ENCODE results near the gene SNAI3. TPM values are rescaled to one million over a fixed set of nuclear protein-coding genes. Genes with fewer than 3 reads are reported as not detected.

SNAI3 gene
- 1 to 10 TPM in 3 of 4 donors, under 1 TPM in 1; 0.39 to 2.8 (median 1.6) TPM for total RNA-seq
- 2.7 TPM for polyA plus RNA-seq
- long read RNA-seq, donor 1, partial matches to known transcripts, result 1 of 45 reads
- long read RNA-seq, donor 1, other reads (novel, unspliced or antisense), result 42 of 45 reads
- long read RNA-seq, donor 2, partial matches to known transcripts, result 0 of 12 reads
- long read RNA-seq, donor 2, other reads (novel, unspliced or antisense), result 9 of 12 reads
- long read RNA-seq, donor 3, partial matches to known transcripts, result 2 of 22 reads
- long read RNA-seq, donor 3, other reads (novel, unspliced or antisense), result 19 of 22 reads
- long read RNA-seq, donor 4, partial matches to known transcripts, result 4 of 17 reads
- long read RNA-seq, donor 4, other reads (novel, unspliced or antisense), result 11 of 17 reads

- H3K27me3 ChIP-seq (ENCODE audit: control insufficient read depth, insufficient read depth), result no peaks in the 10 kb centered on the region
- intact Hi-C loops (cut with DNase I), result no loop called here
- peak; percentile 79 to 92 (median 92) for DNase-seq
- H3K4me3 ChIP-seq (ENCODE audit: low read length), result peak within 1 kb of the TSS; percentile 71
- no peaks in the 10 kb centered on the region for H3K9me3 ChIP-seq (ENCODE audit: control insufficient read depth, low read length)
- no peak within 1 kb of the TSS for H3K27ac ChIP-seq (ENCODE audit: low read length)
- H3K4me1 ChIP-seq (ENCODE audit: control insufficient read depth, insufficient read depth, low read length), result peaks cover 4% of the 10 kb centered on the region
- 5% methylated on average over 65 of the region's 65 CpGs for WGBS
- peak; percentile 88 to 89 for ATAC-seq
These were observed at the start of gene SNAI3 for GRCh38 chr16:88686439-88687253. Gene SNAI3, minus strand, starts transcription at chr16:88686507. Its CDS starts 101 bp downstream, at chr16:88686406.

DNA sequence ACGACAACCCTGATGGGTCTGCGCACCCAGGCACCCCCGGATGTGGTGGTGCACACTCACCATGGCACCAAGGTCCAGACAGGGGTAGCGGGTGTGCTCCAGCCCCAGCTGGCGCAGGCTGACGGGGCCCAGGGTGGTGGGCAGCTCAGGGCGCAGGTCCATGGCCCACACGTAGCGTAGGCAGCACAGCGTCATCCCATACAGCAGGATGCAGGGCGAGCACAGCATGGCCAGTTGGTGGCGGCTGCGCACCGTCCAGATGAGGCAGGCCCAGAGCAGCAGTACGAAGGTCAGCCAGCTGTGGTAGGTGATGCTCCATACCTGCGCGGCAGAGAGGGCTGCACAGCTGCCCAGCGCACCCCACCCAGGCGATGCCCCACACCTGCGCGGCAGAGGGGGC is 49.8 kb upstream of the SNAI3 start:
- Histone ChIP-seq H3K27me3 (ENCODE audit: control insufficient read depth, insufficient read depth) (no peaks in the 10 kb centered on the region), H3K4me1 (ENCODE audit: control insufficient read depth, insufficient read depth, low read length) (no peaks in the 10 kb centered on the region), H3K27ac (ENCODE audit: low read length) (no peak overlapping the region), H3K4me3 (ENCODE audit: low read length) (no peak overlapping the region), H3K9me3 (ENCODE audit: control insufficient read depth, low read length) (no peaks in the 10 kb centered on the region)
- intact Hi-C loops (cut with DNase I), result loop anchor here in 2 of 4 donors (5.0 kb wide), 1 partner anchor 431 kb away; no protein-coding TSS in a partner anchor
- WGBS, result 96% methylated on average over 21 of the region's 21 CpGs
- DNase-seq, result no peak
- no peak for ATAC-seq

- ATAC-seq, result no peak
- 92% methylated on average over 10 of the region's 10 CpGs for WGBS
- intact Hi-C loops (cut with DNase I), result loop anchor here in 2 of 4 donors (5.0 kb wide), 1 partner anchor 432 kb away; no protein-coding TSS in a partner anchor
- no peaks in the 10 kb centered on the region for H3K9me3 ChIP-seq (ENCODE audit: control insufficient read depth, low read length)
- no peaks in the 10 kb centered on the region for H3K27me3 ChIP-seq (ENCODE audit: control insufficient read depth, insufficient read depth)
- H3K4me3 ChIP-seq (ENCODE audit: low read length), result no peak overlapping the region
- no peaks in the 10 kb centered on the region for H3K4me1 ChIP-seq (ENCODE audit: control insufficient read depth, insufficient read depth, low read length)
- DNase-seq, result no peak
- no peak overlapping the region for H3K27ac ChIP-seq (ENCODE audit: low read length)
These were observed 49.3 kb upstream of the SNAI3 start for GRCh38 chr16:88735616-88736015.

DNA sequence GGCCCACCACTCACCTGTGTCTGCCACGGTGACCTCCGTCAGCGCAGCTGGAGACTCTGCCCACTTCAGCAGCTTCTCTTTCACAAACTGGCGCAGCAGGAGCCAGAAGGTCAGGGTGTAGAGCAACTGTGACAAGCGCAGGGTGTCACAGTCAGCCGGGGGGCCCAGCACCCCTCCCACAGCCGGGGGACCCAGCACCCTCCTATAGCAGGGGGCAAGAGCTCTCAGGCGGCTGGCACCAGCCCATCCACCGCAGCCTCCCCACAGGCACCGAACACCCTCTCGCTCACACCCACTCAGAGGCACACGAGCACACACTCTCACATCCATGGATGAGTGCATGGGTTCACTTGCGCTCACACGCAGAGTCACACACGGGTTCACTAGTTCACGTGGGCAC is 48.8 kb upstream of the SNAI3 start:
- no peak for ATAC-seq
- H3K9me3 ChIP-seq (ENCODE audit: control insufficient read depth, low read length), result no peaks in the 10 kb centered on the region
- intact Hi-C loops (cut with DNase I), result loop anchor here in 2 of 4 donors (5.0 kb wide), 1 partner anchor 432 kb away; no protein-coding TSS in a partner anchor
- H3K4me3 ChIP-seq (ENCODE audit: low read length), result no peak overlapping the region
- 94% methylated on average over 16 of the region's 16 CpGs for WGBS
- H3K27me3 ChIP-seq (ENCODE audit: control insufficient read depth, insufficient read depth), result no peaks in the 10 kb centered on the region
- no peak overlapping the region for H3K27ac ChIP-seq (ENCODE audit: low read length)
- DNase-seq, result no peak
- H3K4me1 ChIP-seq (ENCODE audit: control insufficient read depth, insufficient read depth, low read length), result no peaks in the 10 kb centered on the region

GRCh38 chr16:88734361-88734728 is 48.0 kb upstream of the SNAI3 start:
- DNase-seq (no peak), ATAC-seq (no peak)
- no peaks in the 10 kb centered on the region for H3K9me3 ChIP-seq (ENCODE audit: control insufficient read depth, low read length)
- no peak overlapping the region for H3K27ac ChIP-seq (ENCODE audit: low read length)
- WGBS, result 95% methylated on average over 23 of the region's 23 CpGs
- no peak overlapping the region for H3K4me3 ChIP-seq (ENCODE audit: low read length)
- no peaks in the 10 kb centered on the region for H3K4me1 ChIP-seq (ENCODE audit: control insufficient read depth, insufficient read depth, low read length)
- intact Hi-C loops (cut with DNase I), result no loop called here
- H3K27me3 ChIP-seq (ENCODE audit: control insufficient read depth, insufficient read depth), result no peaks in the 10 kb centered on the region

GRCh38 chr16:88733630-88734360 is 47.5 kb upstream of the SNAI3 start:
- no peaks in the 10 kb centered on the region for H3K9me3 ChIP-seq (ENCODE audit: control insufficient read depth, low read length)
- no peak overlapping the region for H3K4me3 ChIP-seq (ENCODE audit: low read length)
- no peak for DNase-seq
- H3K27ac ChIP-seq (ENCODE audit: low read length), result no peak overlapping the region
- intact Hi-C loops (cut with DNase I), result no loop called here
- 89% methylated on average over 27 of the region's 27 CpGs for WGBS
- no peaks in the 10 kb centered on the region for H3K4me1 ChIP-seq (ENCODE audit: control insufficient read depth, insufficient read depth, low read length)
- ATAC-seq, result no peak
- no peaks in the 10 kb centered on the region for H3K27me3 ChIP-seq (ENCODE audit: control insufficient read depth, insufficient read depth)

GRCh38 chr16:88732961-88733294 is 46.6 kb upstream of the SNAI3 start:
- Histone ChIP-seq H3K4me1 (ENCODE audit: control insufficient read depth, insufficient read depth, low read length) (no peaks in the 10 kb centered on the region), H3K4me3 (ENCODE audit: low read length) (no peak overlapping the region), H3K27ac (ENCODE audit: low read length) (no peak overlapping the region), H3K9me3 (ENCODE audit: control insufficient read depth, low read length) (no peaks in the 10 kb centered on the region), H3K27me3 (ENCODE audit: control insufficient read depth, insufficient read depth) (no peaks in the 10 kb centered on the region)
- intact Hi-C loops (cut with DNase I), result no loop called here
- 80% methylated on average over 13 of the region's 13 CpGs for WGBS
- no peak for DNase-seq
- no peak for ATAC-seq

DNA sequence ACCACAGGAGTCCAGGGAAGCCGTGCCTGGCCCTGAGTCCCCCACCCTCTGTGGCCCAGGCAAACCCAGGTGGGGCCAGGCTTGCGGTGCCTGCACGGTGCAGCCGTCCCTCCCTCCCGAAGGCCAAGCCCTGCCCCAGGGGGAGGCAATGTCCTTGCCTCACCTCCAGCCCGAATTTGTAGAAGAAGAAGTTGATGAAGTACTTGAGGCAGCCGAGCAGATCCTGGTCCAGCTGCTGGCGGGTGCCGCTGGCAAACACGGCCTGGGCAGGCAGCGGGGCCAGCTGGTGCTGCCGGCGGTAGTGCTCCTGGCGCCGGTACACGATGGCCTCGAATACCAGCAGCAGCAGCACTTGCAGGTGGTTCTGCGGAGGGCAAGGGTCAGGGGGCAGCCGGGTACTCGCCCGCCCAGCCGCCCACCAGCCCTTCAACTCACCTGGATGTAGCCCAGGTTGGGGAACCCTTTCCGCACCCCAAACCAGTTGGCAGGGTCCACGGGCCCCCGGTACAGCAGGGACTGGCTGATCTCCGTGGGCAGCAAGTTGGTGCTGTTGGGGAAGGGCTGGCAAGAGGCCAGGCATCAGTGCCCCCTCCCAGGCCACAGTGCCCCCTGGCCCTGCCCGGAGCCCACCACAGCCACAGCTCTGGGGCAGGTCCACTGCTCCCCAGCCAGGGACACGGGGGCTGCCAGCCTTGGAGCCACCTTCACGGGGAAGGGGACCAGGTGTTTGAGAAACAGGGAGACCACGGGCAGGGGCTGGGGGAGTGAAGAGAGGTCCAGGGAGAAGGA is 46.1 kb upstream of the SNAI3 start:
- ATAC-seq (no peak), DNase-seq (no peak)
- WGBS, result 85% methylated on average over 30 of the region's 30 CpGs
- Histone ChIP-seq H3K9me3 (ENCODE audit: control insufficient read depth, low read length) (no peaks in the 10 kb centered on the region), H3K4me3 (ENCODE audit: low read length) (no peak overlapping the region), H3K27me3 (ENCODE audit: control insufficient read depth, insufficient read depth) (no peaks in the 10 kb centered on the region), H3K4me1 (ENCODE audit: control insufficient read depth, insufficient read depth, low read length) (no peaks in the 10 kb centered on the region), H3K27ac (ENCODE audit: low read length) (no peak overlapping the region)
- intact Hi-C loops (cut with DNase I), result no loop called here

DNA sequence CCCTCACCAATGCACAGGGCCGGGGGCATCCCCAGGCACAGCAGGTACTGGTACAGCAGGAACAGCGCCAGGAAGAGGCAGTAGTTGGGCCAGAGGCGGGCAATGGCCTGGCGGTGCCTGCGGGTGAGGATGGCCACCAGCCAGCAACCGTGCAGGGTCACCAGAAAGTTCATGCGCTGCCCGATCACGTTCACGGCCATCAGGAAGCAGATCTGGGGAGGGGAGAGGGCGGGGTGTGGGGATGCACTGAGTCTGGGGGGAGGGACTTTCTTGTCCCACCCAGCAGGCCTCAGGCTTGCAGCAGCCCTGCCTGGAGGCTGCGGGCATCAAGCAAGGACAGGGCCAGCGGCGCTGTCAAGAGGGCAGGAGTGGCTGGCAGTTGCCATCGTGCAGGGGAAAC is 45.4 kb upstream of the SNAI3 start:
- Histone ChIP-seq H3K4me1 (ENCODE audit: control insufficient read depth, insufficient read depth, low read length) (no peaks in the 10 kb centered on the region), H3K4me3 (ENCODE audit: low read length) (no peak overlapping the region), H3K27me3 (ENCODE audit: control insufficient read depth, insufficient read depth) (no peaks in the 10 kb centered on the region), H3K9me3 (ENCODE audit: control insufficient read depth, low read length) (no peaks in the 10 kb centered on the region), H3K27ac (ENCODE audit: low read length) (no peak overlapping the region)
- ATAC-seq (peak; percentile 12 to 39), DNase-seq (no peak)
- intact Hi-C loops (cut with DNase I), result no loop called here
- WGBS, result 74% methylated on average over 15 of the region's 15 CpGs

Data from right cardiac atrium (tissue), 5 donors.